Sigmoid colon (tissue), 7 donors: ENCODE measurements around the gene LHX2. TPM values are rescaled to one million over a fixed set of nuclear protein-coding genes. Genes with fewer than 3 reads are reported as not detected.

ENCODE experiments used
- DNase-seq: peaks from one replicate; pipeline ENCODE4 v3.0.0-alpha.2; 2019
- H3K27ac ChIP-seq, 4 donors: fragments of 200-600 bp; sonication (generic); one replicate each; pipeline ENCODE4 v1.5.1; 2016 to 2019; ENCODE audit warnings: mild to moderate bottlenecking in 1 of 4
- H3K27me3 ChIP-seq, 3 donors: fragments of 200-600 bp; sonication (generic); one replicate each; pipeline ENCODE4 v1.5.1; 2019; ENCODE audit warnings: mild to moderate bottlenecking in 1 of 3
- H3K36me3 ChIP-seq, 4 donors: fragments of 200-600 bp; sonication (generic); one replicate each; pipeline ENCODE4 v1.5.1; 2016 to 2019
- H3K4me1 ChIP-seq, 4 donors: fragments of 200-600 bp; sonication (generic); one replicate each; pipeline ENCODE4 v1.5.1; 2017 to 2019
- H3K4me3 ChIP-seq, 4 donors: fragments of 200-600 bp; sonication (generic); one replicate each; pipeline ENCODE4 v1.5.1; 2017 to 2019; ENCODE audit warnings: mild to moderate bottlenecking in 2 of 4, moderate library complexity in 1 of 4
- H3K9me3 ChIP-seq, 4 donors: fragments of 200-600 bp in 3 of 4; sonication (generic) in 3 of 4; one replicate each; pipeline versions ENCODE4 v1.5.1 to v1.6.1; 2013 to 2019
- EP300 ChIP-seq, 4 donors: sonication (generic); formaldehyde crosslinking; IDR thresholded peaks; one replicate each; pipeline ENCODE4 v1.6.1; 2017; ENCODE audit warnings: antibody characterized with exemption in 4 of 4
- POLR2A ChIP-seq, 2 donors: fragments of 450-650 bp; IDR thresholded peaks; one replicate each; pipeline ENCODE4 v1.6.1; 2016; ENCODE audit warnings: antibody characterized with exemption in 2 of 2, mild to moderate bottlenecking in 2 of 2, moderate library complexity in 2 of 2
- POLR2AphosphoS5 ChIP-seq, 4 donors: sonication (generic); formaldehyde crosslinking; IDR thresholded peaks; one replicate each; pipeline ENCODE4 v1.6.1; 2017; ENCODE audit warnings: antibody characterized with exemption in 4 of 4
- WGBS, 2 donors: extraction: QIAGEN DNeasy Blood & Tissue Kit; methylation state at CpG; one replicate each; pipeline ENCODE4 v1.1.7; 2013; 5-methylcytosine and 5-hydroxymethylcytosine counted together
- intact Hi-C: fragments of 100-400 bp; cut with DNase I; formaldehyde crosslinking; loops from one replicate; pipeline ENCODE4 v1.15.1; 2023
- polyA plus RNA-seq, 3 donors: library from polyadenylated mRNA; stranded (reverse); fragments of 200-250 nt; gene quantifications; one replicate each; pipeline ENCODE4 v1.2.3, GENCODE V29; 2013
- total RNA-seq, 4 donors: library from RNA; depleted of rRNA; stranded (reverse); fragments of >200 nt; gene quantifications; one replicate each; pipeline ENCODE4 v1.1.0, GENCODE V29; 2016
- TF ChIP-seq, protein P1 (sequence below), 4 experiments: fragments of 450-650 bp in 3 of 4; fragments of 200-600 bp in 1 of 4; IDR thresholded peaks; one replicate each; pipeline ENCODE4 v1.5.1; 2016 to 2019; ENCODE audit warnings: antibody characterized with exemption in 4 of 4, mild to moderate bottlenecking in 3 of 4, moderate library complexity in 2 of 4
- donor health status: healthy with polysubstance abuse.
- donor health status: Bipolar disorder and iron deficiency.
- donor health status: healthy.

LHX2 gene
- total and polyA plus RNA-seq, 7 donors, result 3.3 TPM; not detected in 6

GRCh38 chr9:124032247-124032646, 20.7 kb downstream of the LHX2 start:
- Histone ChIP-seq H3K4me1 (no peaks in the 10 kb centered on the region), H3K4me3 (no peak overlapping the region), H3K9me3 (no peaks in the 10 kb centered on the region), H3K36me3 (no peaks in the 10 kb centered on the region), H3K27me3 (peaks cover 9 to 84% (median 36%) of the 10 kb centered on the region in 3 donors), H3K27ac (no peak overlapping the region)
- peak; percentile 53 for DNase-seq
- WGBS, 2 donors, result 5 to 9% methylated on average over 24 of the region's 24 CpGs
- no peak for TF ChIP-seq POLR2AphosphoS5 (IDR thresholded peaks at IDR 0.05)
- TF ChIP-seq, protein P1, sequence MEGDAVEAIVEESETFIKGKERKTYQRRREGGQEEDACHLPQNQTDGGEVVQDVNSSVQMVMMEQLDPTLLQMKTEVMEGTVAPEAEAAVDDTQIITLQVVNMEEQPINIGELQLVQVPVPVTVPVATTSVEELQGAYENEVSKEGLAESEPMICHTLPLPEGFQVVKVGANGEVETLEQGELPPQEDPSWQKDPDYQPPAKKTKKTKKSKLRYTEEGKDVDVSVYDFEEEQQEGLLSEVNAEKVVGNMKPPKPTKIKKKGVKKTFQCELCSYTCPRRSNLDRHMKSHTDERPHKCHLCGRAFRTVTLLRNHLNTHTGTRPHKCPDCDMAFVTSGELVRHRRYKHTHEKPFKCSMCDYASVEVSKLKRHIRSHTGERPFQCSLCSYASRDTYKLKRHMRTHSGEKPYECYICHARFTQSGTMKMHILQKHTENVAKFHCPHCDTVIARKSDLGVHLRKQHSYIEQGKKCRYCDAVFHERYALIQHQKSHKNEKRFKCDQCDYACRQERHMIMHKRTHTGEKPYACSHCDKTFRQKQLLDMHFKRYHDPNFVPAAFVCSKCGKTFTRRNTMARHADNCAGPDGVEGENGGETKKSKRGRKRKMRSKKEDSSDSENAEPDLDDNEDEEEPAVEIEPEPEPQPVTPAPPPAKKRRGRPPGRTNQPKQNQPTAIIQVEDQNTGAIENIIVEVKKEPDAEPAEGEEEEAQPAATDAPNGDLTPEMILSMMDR (IDR thresholded peaks at IDR 0.05), result no peak
- no peak for TF ChIP-seq EP300 (IDR thresholded peaks at IDR 0.05)
- no peak for TF ChIP-seq POLR2A (IDR thresholded peaks at IDR 0.05)
- intact Hi-C loops, result no loop called here

DNA sequence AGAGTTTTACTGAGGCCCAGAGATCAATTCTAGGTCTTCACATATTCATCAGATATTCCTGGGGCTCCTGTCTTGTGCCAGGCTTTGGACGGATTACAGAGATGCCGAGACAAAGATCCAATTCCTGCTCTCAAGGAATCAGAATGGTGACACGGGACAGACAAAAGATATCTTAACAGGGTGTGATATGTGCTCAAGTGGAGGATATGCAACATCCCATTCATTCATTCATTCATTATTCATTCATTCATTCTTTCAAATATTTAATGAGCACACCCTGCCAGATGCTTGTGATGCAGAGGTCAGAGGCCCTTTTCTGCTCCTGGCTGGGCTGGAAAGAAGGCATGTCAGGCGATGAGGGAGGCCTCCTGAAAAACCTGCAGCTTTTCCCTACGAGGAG, 21.8 kb downstream of the LHX2 start:
- Histone ChIP-seq H3K36me3 (no peaks in the 10 kb centered on the region), H3K4me1 (no peaks in the 10 kb centered on the region), H3K9me3 (no peaks in the 10 kb centered on the region), H3K4me3 (no peak overlapping the region), H3K27me3 (peaks cover 9 to 89% (median 44%) of the 10 kb centered on the region in 3 donors), H3K27ac (no peak overlapping the region)
- intact Hi-C loops, result no loop called here
- WGBS, 2 donors, result 77 to 84% methylated on average over 5 of the region's 5 CpGs
- TF ChIP-seq POLR2A (IDR thresholded peaks at IDR 0.05) (no peak), POLR2AphosphoS5 (IDR thresholded peaks at IDR 0.05) (no peak), EP300 (IDR thresholded peaks at IDR 0.05) (no peak)
- TF ChIP-seq, protein P1 (IDR thresholded peaks at IDR 0.05), result no peak
- peak; percentile 8 for DNase-seq

- H3K4me1 ChIP-seq, result no peaks in the 10 kb centered on the region
- DNase-seq, result peak; percentile 14
- no peaks in the 10 kb centered on the region for H3K36me3 ChIP-seq
- H3K27ac ChIP-seq, result no peak overlapping the region
- TF ChIP-seq, protein P1 (IDR thresholded peaks at IDR 0.05), result no peak
- no peak for TF ChIP-seq POLR2A (IDR thresholded peaks at IDR 0.05)
- intact Hi-C loops, result no loop called here
- WGBS, 2 donors, result 74 to 80% methylated on average over 3 of the region's 3 CpGs
- H3K4me3 ChIP-seq, result no peak overlapping the region
- H3K27me3 ChIP-seq, result peaks cover 9 to 89% (median 45%) of the 10 kb centered on the region in 3 donors
- H3K9me3 ChIP-seq, result no peaks in the 10 kb centered on the region
Measured at GRCh38 chr9:124033967-124034366, 22.4 kb downstream of the LHX2 start.

GRCh38 chr9:124035001-124035650, 23.6 kb downstream of the LHX2 start:
- H3K27ac ChIP-seq, result no peak overlapping the region
- H3K36me3 ChIP-seq, result no peaks in the 10 kb centered on the region
- H3K4me3 ChIP-seq, result no peak overlapping the region
- TF ChIP-seq EP300 (IDR thresholded peaks at IDR 0.05) (no peak), POLR2AphosphoS5 (IDR thresholded peaks at IDR 0.05) (no peak), POLR2A (IDR thresholded peaks at IDR 0.05) (no peak)
- TF ChIP-seq, protein P1 (IDR thresholded peaks at IDR 0.05), result no peak
- no peaks in the 10 kb centered on the region for H3K9me3 ChIP-seq
- H3K27me3 ChIP-seq, result peaks cover 9 to 94% (median 55%) of the 10 kb centered on the region in 3 donors
- 85 to 88% methylated on average over 17 of the region's 17 CpGs for WGBS, 2 donors
- peak; percentile 42 for DNase-seq
- intact Hi-C loops, result no loop called here
- peaks cover 0 to under 1% (median under 1%) of the 10 kb centered on the region in 4 donors for H3K4me1 ChIP-seq

- Histone ChIP-seq H3K4me3 (no peak overlapping the region), H3K27me3 (peaks cover 12 to 94% (median 63%) of the 10 kb centered on the region in 3 donors), H3K4me1 (peaks cover 0 to 15% (median 13%) of the 10 kb centered on the region in 4 donors), H3K36me3 (no peaks in the 10 kb centered on the region), H3K9me3 (no peaks in the 10 kb centered on the region), H3K27ac (no peak overlapping the region)
- intact Hi-C loops, result no loop called here
- TF ChIP-seq, protein P1 (IDR thresholded peaks at IDR 0.05), result no peak
- TF ChIP-seq POLR2AphosphoS5 (IDR thresholded peaks at IDR 0.05), result no peak
- no peak for TF ChIP-seq POLR2A (IDR thresholded peaks at IDR 0.05)
- TF ChIP-seq EP300 (IDR thresholded peaks at IDR 0.05), result no peak
- peak; percentile 47 for DNase-seq
- WGBS, 2 donors, result 95 to 98% methylated on average over 1 of the region's 1 CpG
Measured at GRCh38 chr9:124036578-124036977, 25.0 kb downstream of the LHX2 start.
